Upper lobe of right lung (tissue), 1 donor: ENCODE results near the gene KIAA1210. TPM values are rescaled to one million over a fixed set of nuclear protein-coding genes. Genes with fewer than 3 reads are reported as not detected.

Source experiments
- ATAC-seq: fragments of 200-7000 bp; cut with Tn5 transposase; one replicate; pipeline ENCODE4 v1.9.1; 2020; ENCODE audit warnings: mild to moderate bottlenecking, moderate library complexity
- DNase-seq: peaks from one replicate; pipeline ENCODE4 v3.0.0-alpha.2; 2020
- H3K27ac ChIP-seq: fragments of 200-600 bp; one replicate; pipeline ENCODE4 v1.8.0; 2022
- H3K27me3 ChIP-seq: fragments of 200-600 bp; one replicate; pipeline ENCODE4 v1.8.0; 2022; ENCODE audit warnings: mild to moderate bottlenecking
- H3K36me3 ChIP-seq: fragments of 200-600 bp; one replicate; pipeline ENCODE4 v1.8.0; 2022
- H3K4me1 ChIP-seq: fragments of 200-600 bp; one replicate; pipeline ENCODE4 v1.8.0; 2022
- H3K4me3 ChIP-seq: fragments of 200-600 bp; one replicate; pipeline ENCODE4 v1.8.0; 2022; ENCODE audit warnings: mild to moderate bottlenecking
- H3K9me3 ChIP-seq: fragments of 200-600 bp; one replicate; pipeline ENCODE4 v1.8.0; 2022
- intact Hi-C: fragments of 100-400 bp; cut with DNase I; formaldehyde crosslinking; loops from one replicate; pipeline ENCODE4 v1.11.0; 2022
- total RNA-seq: library from RNA; stranded (reverse); fragmentation: NEBNext Ultra II Directional; extraction: Animal tissue kit (Norgen Biotek cat#: 25700); gene quantifications from one replicate; pipeline ENCODE4 v1.2.1, GENCODE V29; 2021
- TF ChIP-seq, protein P1 (sequence below): fragments of 200-600 bp; IDR thresholded peaks from one replicate; pipeline ENCODE4 v1.8.0; 2022; ENCODE audit warnings: antibody characterized with exemption
- donor health status: DM: no; HTN: yes; CAD: no; lungs with severe emphysema.

The KIAA1210 gene
- total RNA-seq, 1 donor from 2014 or later, result not detected

DNA sequence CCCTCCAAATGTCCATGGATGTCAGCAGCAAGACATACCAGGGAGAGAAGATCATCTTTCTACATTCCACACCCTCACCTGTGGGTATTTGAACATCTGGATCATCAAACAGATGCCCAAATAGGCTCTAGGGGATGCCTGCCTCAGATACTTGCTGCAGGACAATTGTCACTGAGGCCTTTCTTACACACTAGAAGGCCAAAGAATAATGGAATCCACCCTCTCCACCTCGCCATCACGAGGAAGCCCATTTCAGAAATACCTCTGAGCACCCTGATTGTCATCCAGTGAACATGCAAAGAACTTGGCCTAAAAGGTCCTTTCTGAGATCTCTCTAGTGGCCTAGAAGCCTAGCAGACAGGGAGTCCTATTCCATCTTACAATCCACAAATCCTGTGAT lies 6.9 kb upstream of the KIAA1210 start:
- DNase-seq, result no peak
- Histone ChIP-seq H3K4me1 (no peaks in the 10 kb centered on the region), H3K36me3 (no peaks in the 10 kb centered on the region), H3K27ac (no peak overlapping the region), H3K9me3 (no peaks in the 10 kb centered on the region), H3K4me3 (no peak overlapping the region), H3K27me3 (no peaks in the 10 kb centered on the region)
- TF ChIP-seq, protein P1, sequence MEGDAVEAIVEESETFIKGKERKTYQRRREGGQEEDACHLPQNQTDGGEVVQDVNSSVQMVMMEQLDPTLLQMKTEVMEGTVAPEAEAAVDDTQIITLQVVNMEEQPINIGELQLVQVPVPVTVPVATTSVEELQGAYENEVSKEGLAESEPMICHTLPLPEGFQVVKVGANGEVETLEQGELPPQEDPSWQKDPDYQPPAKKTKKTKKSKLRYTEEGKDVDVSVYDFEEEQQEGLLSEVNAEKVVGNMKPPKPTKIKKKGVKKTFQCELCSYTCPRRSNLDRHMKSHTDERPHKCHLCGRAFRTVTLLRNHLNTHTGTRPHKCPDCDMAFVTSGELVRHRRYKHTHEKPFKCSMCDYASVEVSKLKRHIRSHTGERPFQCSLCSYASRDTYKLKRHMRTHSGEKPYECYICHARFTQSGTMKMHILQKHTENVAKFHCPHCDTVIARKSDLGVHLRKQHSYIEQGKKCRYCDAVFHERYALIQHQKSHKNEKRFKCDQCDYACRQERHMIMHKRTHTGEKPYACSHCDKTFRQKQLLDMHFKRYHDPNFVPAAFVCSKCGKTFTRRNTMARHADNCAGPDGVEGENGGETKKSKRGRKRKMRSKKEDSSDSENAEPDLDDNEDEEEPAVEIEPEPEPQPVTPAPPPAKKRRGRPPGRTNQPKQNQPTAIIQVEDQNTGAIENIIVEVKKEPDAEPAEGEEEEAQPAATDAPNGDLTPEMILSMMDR, result no peak
- ATAC-seq, result no peak
- intact Hi-C loops, result no loop called here

DNA sequence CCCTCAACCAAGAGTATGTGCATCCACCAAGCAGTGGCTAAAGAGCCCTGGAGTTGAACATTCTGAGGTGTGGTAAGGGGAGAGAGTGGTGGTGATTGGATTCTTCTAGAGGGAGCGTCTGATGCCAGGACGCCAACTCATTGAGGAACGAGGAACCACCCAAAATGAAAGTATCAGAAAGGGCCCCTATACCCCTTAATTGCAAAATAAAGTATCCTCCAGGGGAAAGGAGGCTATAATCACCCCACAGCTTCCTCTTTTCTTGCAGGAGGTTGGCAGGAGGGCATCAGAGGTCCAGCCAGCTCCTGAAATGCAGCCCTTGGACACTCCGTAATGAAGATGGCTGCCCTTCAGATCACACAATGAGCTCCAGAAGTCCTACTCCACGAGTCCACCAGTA lies 5.3 kb upstream of the KIAA1210 start:
- TF ChIP-seq, protein P1, result no peak
- no peak overlapping the region for H3K27ac ChIP-seq
- H3K36me3 ChIP-seq, result no peaks in the 10 kb centered on the region
- no peaks in the 10 kb centered on the region for H3K27me3 ChIP-seq
- intact Hi-C loops, result no loop called here
- no peaks in the 10 kb centered on the region for H3K4me1 ChIP-seq
- DNase-seq (no peak), ATAC-seq (no peak)
- no peaks in the 10 kb centered on the region for H3K9me3 ChIP-seq
- H3K4me3 ChIP-seq, result no peak overlapping the region

DNA sequence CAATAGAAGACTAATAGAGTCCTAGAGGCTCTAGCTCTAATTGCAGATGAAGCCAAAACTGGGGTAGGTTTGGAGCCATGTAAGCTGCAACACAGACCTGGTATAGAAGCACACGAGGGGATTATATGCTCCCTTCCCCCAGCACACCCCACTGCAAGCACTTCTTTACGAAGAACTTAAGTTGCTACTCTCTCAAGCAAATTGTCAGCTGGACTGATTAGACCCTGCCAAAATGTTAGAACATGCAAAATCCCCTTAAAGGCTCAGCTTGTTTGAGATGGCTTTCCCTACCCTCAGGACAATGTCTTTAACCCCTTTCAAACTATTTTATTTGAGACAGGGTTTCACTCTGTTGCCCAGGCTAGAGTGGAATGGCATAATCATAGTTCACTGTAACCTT lies 4.7 kb upstream of the KIAA1210 start:
- H3K4me3 ChIP-seq, result no peak overlapping the region
- TF ChIP-seq, protein P1, result no peak
- no peak overlapping the region for H3K27ac ChIP-seq
- DNase-seq (no peak), ATAC-seq (no peak)
- no peaks in the 10 kb centered on the region for H3K36me3 ChIP-seq
- no peaks in the 10 kb centered on the region for H3K27me3 ChIP-seq
- H3K4me1 ChIP-seq, result no peaks in the 10 kb centered on the region
- intact Hi-C loops, result no loop called here
- H3K9me3 ChIP-seq, result no peaks in the 10 kb centered on the region

GRCh38 chrX:119130911-119131310 lies 3.3 kb upstream of the KIAA1210 start:
- H3K9me3 ChIP-seq, result no peaks in the 10 kb centered on the region
- no peak for DNase-seq
- intact Hi-C loops, result no loop called here
- no peaks in the 10 kb centered on the region for H3K4me1 ChIP-seq
- no peak for ATAC-seq
- H3K36me3 ChIP-seq, result no peaks in the 10 kb centered on the region
- H3K27ac ChIP-seq, result no peak overlapping the region
- H3K27me3 ChIP-seq, result no peaks in the 10 kb centered on the region
- no peak overlapping the region for H3K4me3 ChIP-seq
- TF ChIP-seq, protein P1, result no peak

DNA sequence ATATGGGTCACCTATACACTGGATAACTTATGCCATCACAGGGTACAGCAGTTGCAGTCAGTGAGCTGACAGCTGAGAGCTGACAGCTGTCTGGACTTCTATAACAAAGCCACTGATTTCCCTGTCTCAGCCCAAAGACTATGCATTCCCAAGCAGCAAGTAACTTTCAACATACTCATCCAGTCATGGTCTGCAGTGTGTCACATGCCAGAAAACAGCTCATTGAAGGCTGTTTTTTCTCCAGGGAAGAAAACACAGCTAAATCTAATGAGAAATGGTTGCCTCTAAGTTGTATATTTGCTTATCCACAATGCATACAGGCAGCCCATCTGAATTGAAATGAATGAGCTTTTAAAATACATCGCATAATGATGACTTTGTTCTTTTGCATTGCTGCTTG lies 6.3 kb downstream of the KIAA1210 start:
- no peak overlapping the region for H3K4me3 ChIP-seq
- no peaks in the 10 kb centered on the region for H3K36me3 ChIP-seq
- H3K9me3 ChIP-seq, result no peaks in the 10 kb centered on the region
- DNase-seq, result no peak
- no peak overlapping the region for H3K27ac ChIP-seq
- ATAC-seq, result no peak
- intact Hi-C loops, result no loop called here
- TF ChIP-seq, protein P1, result no peak
- no peaks in the 10 kb centered on the region for H3K4me1 ChIP-seq
- H3K27me3 ChIP-seq, result no peaks in the 10 kb centered on the region

- Histone ChIP-seq H3K27me3 (no peaks in the 10 kb centered on the region), H3K36me3 (no peaks in the 10 kb centered on the region), H3K4me3 (no peak overlapping the region), H3K4me1 (no peaks in the 10 kb centered on the region), H3K9me3 (no peaks in the 10 kb centered on the region), H3K27ac (no peak overlapping the region)
- DNase-seq (no peak), ATAC-seq (peak; percentile 77)
- intact Hi-C loops, result no loop called here
- TF ChIP-seq, protein P1, result peak; percentile 66
Observed at GRCh38 chrX:119118780-119119395, 8.7 kb downstream of the KIAA1210 start.
